Measurements from ENCODE around the gene LRRC4.

Gene LRRC4

DNA sequence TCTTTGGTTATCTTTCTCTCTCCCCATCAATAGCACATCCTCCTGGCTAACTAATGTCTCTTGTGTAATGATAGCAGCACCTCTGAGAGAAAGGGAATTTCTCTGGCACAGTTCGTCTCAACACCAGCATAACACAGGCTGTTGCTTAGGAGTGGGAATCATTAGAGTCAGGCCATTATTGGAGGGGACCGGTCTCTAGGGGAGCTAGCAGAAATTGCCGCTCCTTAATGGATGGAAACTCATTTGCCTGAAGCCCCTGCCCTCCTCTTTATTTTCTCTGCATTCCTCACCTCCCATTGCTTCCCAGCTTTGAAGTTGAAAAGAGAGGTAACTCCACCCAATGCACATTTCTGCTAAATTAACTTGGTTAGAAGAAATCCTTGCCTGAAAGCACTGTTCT is 11.9 kb downstream of the LRRC4 start:
- H2AFZ ChIP-seq (ENCODE audit: low read length): no peak overlapping the region
- no peak overlapping the region for H3K27ac ChIP-seq (ENCODE audit: low read length)
- no peaks in the 10 kb centered on the region for H3K9me2 ChIP-seq (replicated peaks; ENCODE audit: insufficient read depth, low read length)
- H3K36me3 ChIP-seq (replicated peaks; ENCODE audit: insufficient read depth, low read length): 0 out of 2 replicates have a peak, but pooled peaks cover 9% of the 10 kb centered on the region
- no peak overlapping the region for H3K9ac ChIP-seq (ENCODE audit: low read length)
- H3K4me3 ChIP-seq (ENCODE audit: low read length): no peak overlapping the region
- H3K27me3 ChIP-seq (replicated peaks; ENCODE audit: insufficient read depth, low read length): no peaks in the 10 kb centered on the region
- H3K79me2 ChIP-seq (ENCODE audit: low read length): peaks cover 56% of the 10 kb centered on the region
- H3K9me3 ChIP-seq (replicated peaks; ENCODE audit: insufficient read depth, low read length): no peaks in the 10 kb centered on the region
- TF ChIP-seq, protein P1, sequence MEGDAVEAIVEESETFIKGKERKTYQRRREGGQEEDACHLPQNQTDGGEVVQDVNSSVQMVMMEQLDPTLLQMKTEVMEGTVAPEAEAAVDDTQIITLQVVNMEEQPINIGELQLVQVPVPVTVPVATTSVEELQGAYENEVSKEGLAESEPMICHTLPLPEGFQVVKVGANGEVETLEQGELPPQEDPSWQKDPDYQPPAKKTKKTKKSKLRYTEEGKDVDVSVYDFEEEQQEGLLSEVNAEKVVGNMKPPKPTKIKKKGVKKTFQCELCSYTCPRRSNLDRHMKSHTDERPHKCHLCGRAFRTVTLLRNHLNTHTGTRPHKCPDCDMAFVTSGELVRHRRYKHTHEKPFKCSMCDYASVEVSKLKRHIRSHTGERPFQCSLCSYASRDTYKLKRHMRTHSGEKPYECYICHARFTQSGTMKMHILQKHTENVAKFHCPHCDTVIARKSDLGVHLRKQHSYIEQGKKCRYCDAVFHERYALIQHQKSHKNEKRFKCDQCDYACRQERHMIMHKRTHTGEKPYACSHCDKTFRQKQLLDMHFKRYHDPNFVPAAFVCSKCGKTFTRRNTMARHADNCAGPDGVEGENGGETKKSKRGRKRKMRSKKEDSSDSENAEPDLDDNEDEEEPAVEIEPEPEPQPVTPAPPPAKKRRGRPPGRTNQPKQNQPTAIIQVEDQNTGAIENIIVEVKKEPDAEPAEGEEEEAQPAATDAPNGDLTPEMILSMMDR (IDR thresholded peaks at IDR 0.05; ENCODE audit: low read length): no peak
- TF ChIP-seq EZH2phosphoT487 (IDR thresholded peaks at IDR 0.05; ENCODE audit: low read length) (no peak), EZH2 (optimal IDR thresholded peaks at IDR 0.05; ENCODE audit: low read depth, low read length) (no peak)
- H4K20me1 ChIP-seq (ENCODE audit: insufficient read depth, low read length): no peaks in the 10 kb centered on the region
- H3K4me1 ChIP-seq (ENCODE audit: low read length): no peaks in the 10 kb centered on the region
- no peaks in the 10 kb centered on the region for H3F3A ChIP-seq (ENCODE audit: insufficient read depth, low read length)
- no peak overlapping the region for H3K4me2 ChIP-seq (ENCODE audit: low read depth, low read length)
- no peak for DNase-seq

DNA sequence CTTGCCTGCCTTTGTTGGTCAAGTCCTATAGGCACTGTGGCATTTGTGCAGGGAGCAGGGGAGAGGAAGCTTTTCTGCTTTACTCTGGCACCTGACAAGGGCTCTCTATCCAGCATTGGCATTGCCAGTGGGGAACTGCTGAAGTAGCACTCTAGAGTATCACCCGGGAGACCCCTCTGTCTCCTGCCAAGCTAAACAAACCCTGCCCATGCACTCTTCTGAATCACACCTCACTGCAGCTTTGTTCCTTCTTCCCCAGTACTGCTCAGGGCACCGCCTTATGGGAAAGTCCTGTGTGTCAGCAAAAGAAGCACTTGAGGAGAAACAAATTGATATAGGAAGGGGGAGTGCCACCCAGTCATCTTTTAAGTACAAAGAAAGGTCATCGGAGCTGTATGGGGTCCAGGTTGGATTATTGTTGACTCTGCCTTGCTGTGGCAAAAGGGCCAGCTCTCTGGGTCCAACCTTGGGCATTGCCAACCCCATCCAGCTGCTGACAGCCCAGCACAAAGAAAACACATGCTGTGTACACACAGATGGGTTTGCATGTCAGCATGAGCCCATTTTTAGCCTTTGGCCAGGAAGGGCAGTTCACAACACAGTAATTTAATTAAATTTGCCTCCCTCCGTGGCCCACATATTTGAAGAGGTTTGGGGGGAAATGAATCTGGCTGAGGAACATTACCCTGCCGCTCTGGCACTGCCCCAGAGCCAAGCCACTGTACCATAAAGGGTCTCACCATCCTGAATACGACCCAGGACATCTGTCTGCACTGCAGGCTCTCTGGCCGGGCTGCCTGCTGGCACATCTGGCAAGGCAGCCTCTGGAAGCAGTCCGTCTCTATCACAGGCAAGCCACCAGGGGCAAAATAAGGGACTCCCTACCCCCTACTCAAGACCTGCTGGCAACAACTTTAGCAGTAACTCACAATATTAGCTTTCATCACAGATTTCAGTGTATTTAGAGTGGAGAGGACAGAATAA is 13.1 kb downstream of the LRRC4 start:
- Histone ChIP-seq H3K27ac (ENCODE audit: low read length) (no peak overlapping the region), H3K9me2 (replicated peaks; ENCODE audit: insufficient read depth, low read length) (no peaks in the 10 kb centered on the region), H3K36me3 (replicated peaks; ENCODE audit: insufficient read depth, low read length) (0 out of 2 replicates have a peak, but pooled peaks cover 9% of the 10 kb centered on the region), H3K4me2 (ENCODE audit: low read depth, low read length) (no peak overlapping the region), H3K4me1 (ENCODE audit: low read length) (no peaks in the 10 kb centered on the region), H4K20me1 (ENCODE audit: insufficient read depth, low read length) (no peaks in the 10 kb centered on the region), H3K9me3 (replicated peaks; ENCODE audit: insufficient read depth, low read length) (no peaks in the 10 kb centered on the region), H2AFZ (ENCODE audit: low read length) (no peak overlapping the region), H3K79me2 (ENCODE audit: low read length) (peaks cover 56% of the 10 kb centered on the region), H3F3A (ENCODE audit: insufficient read depth, low read length) (no peaks in the 10 kb centered on the region), H3K4me3 (ENCODE audit: low read length) (no peak overlapping the region), H3K9ac (ENCODE audit: low read length) (no peak overlapping the region), H3K27me3 (replicated peaks; ENCODE audit: insufficient read depth, low read length) (no peaks in the 10 kb centered on the region)
- no peak for DNase-seq
- TF ChIP-seq EZH2 (optimal IDR thresholded peaks at IDR 0.05; ENCODE audit: low read depth, low read length): no peak
- TF ChIP-seq, protein P1 (IDR thresholded peaks at IDR 0.05; ENCODE audit: low read length): no peak
- TF ChIP-seq EZH2phosphoT487 (IDR thresholded peaks at IDR 0.05; ENCODE audit: low read length): no peak

DNA sequence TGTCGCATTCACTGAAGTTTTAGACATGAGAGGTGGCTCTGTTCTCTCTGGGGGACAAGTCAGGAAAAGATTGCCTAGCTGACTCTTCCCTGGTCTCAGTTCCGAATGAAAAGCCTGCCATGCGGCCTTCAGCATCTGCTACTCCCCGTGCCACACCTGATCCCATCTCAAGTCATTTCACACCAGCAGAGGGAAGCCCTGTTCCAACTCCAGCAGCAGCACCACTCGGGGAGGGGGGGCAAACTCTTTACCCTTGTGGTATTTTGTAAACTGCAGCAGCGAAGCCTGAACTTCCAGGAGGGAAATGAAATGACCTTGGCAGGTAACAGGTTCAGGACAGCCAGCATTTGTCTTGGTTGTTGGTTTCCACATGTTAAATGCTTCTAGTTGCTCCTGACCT is 13.8 kb downstream of the LRRC4 start:
- TF ChIP-seq EZH2 (optimal IDR thresholded peaks at IDR 0.05; ENCODE audit: low read depth, low read length): no peak
- Histone ChIP-seq H3K4me1 (ENCODE audit: low read length) (no peaks in the 10 kb centered on the region), H3K27me3 (replicated peaks; ENCODE audit: insufficient read depth, low read length) (no peaks in the 10 kb centered on the region), H3K9me2 (replicated peaks; ENCODE audit: insufficient read depth, low read length) (no peaks in the 10 kb centered on the region), H3K79me2 (ENCODE audit: low read length) (peaks cover 57% of the 10 kb centered on the region), H4K20me1 (ENCODE audit: insufficient read depth, low read length) (no peaks in the 10 kb centered on the region), H3K9me3 (replicated peaks; ENCODE audit: insufficient read depth, low read length) (no peaks in the 10 kb centered on the region), H3K27ac (ENCODE audit: low read length) (no peak overlapping the region), H3K36me3 (replicated peaks; ENCODE audit: insufficient read depth, low read length) (0 out of 2 replicates have a peak, but pooled peaks cover 9% of the 10 kb centered on the region), H3K4me3 (ENCODE audit: low read length) (no peak overlapping the region), H2AFZ (ENCODE audit: low read length) (no peak overlapping the region), H3K9ac (ENCODE audit: low read length) (no peak overlapping the region), H3K4me2 (ENCODE audit: low read depth, low read length) (no peak overlapping the region), H3F3A (ENCODE audit: insufficient read depth, low read length) (no peaks in the 10 kb centered on the region)
- DNase-seq: no peak

DNA sequence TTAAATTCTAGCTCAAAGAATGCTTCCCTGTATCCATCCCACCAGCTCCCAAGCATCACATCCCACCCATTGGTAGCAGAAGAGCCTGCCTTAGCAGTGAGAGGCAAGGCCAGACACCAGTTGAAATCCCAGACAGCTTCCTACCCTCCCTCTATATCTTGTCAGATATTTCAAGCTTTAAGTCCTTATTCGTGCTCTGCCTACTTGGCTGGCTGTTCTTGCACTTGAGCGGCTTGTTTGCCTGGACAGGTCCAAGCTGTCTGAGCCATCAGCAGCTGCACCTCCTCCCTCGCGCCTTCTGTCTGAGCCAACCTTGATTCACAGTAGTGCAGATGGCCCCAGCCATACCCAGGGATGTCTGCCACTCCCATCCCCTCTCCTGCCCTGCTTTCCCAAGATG is 16.4 kb downstream of the LRRC4 start:
- no peaks in the 10 kb centered on the region for H3F3A ChIP-seq (ENCODE audit: insufficient read depth, low read length)
- no peak overlapping the region for H2AFZ ChIP-seq (ENCODE audit: low read length)
- peaks cover 64% of the 10 kb centered on the region for H3K79me2 ChIP-seq (ENCODE audit: low read length)
- H3K27ac ChIP-seq (ENCODE audit: low read length): no peak overlapping the region
- H3K36me3 ChIP-seq (replicated peaks; ENCODE audit: insufficient read depth, low read length): 0 out of 2 replicates have a peak, but pooled peaks cover 5% of the 10 kb centered on the region
- no peak for DNase-seq
- H3K27me3 ChIP-seq (replicated peaks; ENCODE audit: insufficient read depth, low read length): no peaks in the 10 kb centered on the region
- no peak overlapping the region for H3K4me3 ChIP-seq (ENCODE audit: low read length)
- no peaks in the 10 kb centered on the region for H4K20me1 ChIP-seq (ENCODE audit: insufficient read depth, low read length)
- no peaks in the 10 kb centered on the region for H3K4me1 ChIP-seq (ENCODE audit: low read length)
- TF ChIP-seq EZH2phosphoT487 (IDR thresholded peaks at IDR 0.05; ENCODE audit: low read length): no peak
- TF ChIP-seq EZH2 (optimal IDR thresholded peaks at IDR 0.05; ENCODE audit: low read depth, low read length): no peak
- TF ChIP-seq, protein P1 (IDR thresholded peaks at IDR 0.05; ENCODE audit: low read length): no peak
- H3K9ac ChIP-seq (ENCODE audit: low read length): no peak overlapping the region
- no peaks in the 10 kb centered on the region for H3K9me2 ChIP-seq (replicated peaks; ENCODE audit: insufficient read depth, low read length)
- no peaks in the 10 kb centered on the region for H3K9me3 ChIP-seq (replicated peaks; ENCODE audit: insufficient read depth, low read length)
- no peak overlapping the region for H3K4me2 ChIP-seq (ENCODE audit: low read depth, low read length)

Measured in MM.1S (cell line).